Activated naive CD8-positive, alpha-beta T cell treated with anti-CD3 and anti-CD28 coated beads, Interleukin-2, amount 10 ng/mL, durations not matched to agents 7 days and 5 days (primary cell): ENCODE measurements around the gene PLEKHN1. TPM values are rescaled to one million over a fixed set of nuclear protein-coding genes. Genes with fewer than 3 reads are reported as not detected.

ENCODE experiments used
- ATAC-seq: fragments of 150-1000 bp; cut with Tn5 transposase; one replicate; pipeline ENCODE4 v1.10.0; 2021; ENCODE audit warnings: low read depth, moderate library complexity
- POLR2A ChIA-PET: fragments of 350-600 bp; sonication (Branson Sonifier 250); formaldehyde crosslinking; loops from one replicate; lab custom pipeline; 2021; ENCODE audit warnings: antibody characterized with exemption; lab: Charles Lee
- DNase-seq: peaks from one replicate; pipeline ENCODE4 v3.0.0; 2021
- H3K27ac Mint-ChIP-seq: one replicate; pipeline ENCODE4 v1.8.0; 2022; ENCODE audit warnings: mild to moderate bottlenecking, mixed read lengths
- H3K27me3 Mint-ChIP-seq: one replicate; pipeline ENCODE4 v1.8.0; 2022; ENCODE audit warnings: mild to moderate bottlenecking, moderate library complexity, mixed read lengths
- H3K36me3 Mint-ChIP-seq: one replicate; pipeline ENCODE4 v1.8.0; 2021; ENCODE audit warnings: mild to moderate bottlenecking, mixed read lengths
- H3K4me1 Mint-ChIP-seq: one replicate; pipeline ENCODE4 v1.8.0; 2021; ENCODE audit warnings: mixed read lengths
- H3K4me3 Mint-ChIP-seq: one replicate; pipeline ENCODE4 v1.8.0; 2022; ENCODE audit warnings: mild to moderate bottlenecking, moderate library complexity, mixed read lengths
- H3K9me3 Mint-ChIP-seq: one replicate; pipeline ENCODE4 v1.8.0; 2021; ENCODE audit warnings: mixed read lengths
- total RNA-seq, 2 experiments: library from RNA; stranded (reverse); gene quantifications; one replicate each; pipeline ENCODE4 v1.2.3, GENCODE V29; 2021

PLEKHN1 gene
- total RNA-seq, 2 experiments from 2014 or later = 3.0 to 4.8 TPM

- ATAC-seq (peak; percentile 27), DNase-seq (peak; percentile 77)
- H3K4me1 Mint-ChIP-seq = peaks cover 8% of the 10 kb centered on the region
- POLR2A ChIA-PET = interaction anchor here (0.9 to 1.0 kb wide), 2 partner anchors 18 to 39 kb away, joined by 3 to 6 read pairs; no protein-coding TSS in a partner anchor
- no peaks in the 10 kb centered on the region for H3K9me3 Mint-ChIP-seq
- H3K36me3 Mint-ChIP-seq = peaks cover 12% of the 10 kb centered on the region
- peak within 1 kb of the TSS; percentile 60 for H3K4me3 Mint-ChIP-seq
- H3K27me3 Mint-ChIP-seq = peaks cover 2% of the 10 kb centered on the region
- peak within 1 kb of the TSS; percentile 30 for H3K27ac Mint-ChIP-seq
Measured at GRCh38 chr1:1020000-1020404, 53.7 kb downstream of the PLEKHN1 start, which contains the start of gene AGRN. AGRN (plus strand) TSS chr1:1020120; CDS start chr1:1020173, 53 bp downstream.

DNA sequence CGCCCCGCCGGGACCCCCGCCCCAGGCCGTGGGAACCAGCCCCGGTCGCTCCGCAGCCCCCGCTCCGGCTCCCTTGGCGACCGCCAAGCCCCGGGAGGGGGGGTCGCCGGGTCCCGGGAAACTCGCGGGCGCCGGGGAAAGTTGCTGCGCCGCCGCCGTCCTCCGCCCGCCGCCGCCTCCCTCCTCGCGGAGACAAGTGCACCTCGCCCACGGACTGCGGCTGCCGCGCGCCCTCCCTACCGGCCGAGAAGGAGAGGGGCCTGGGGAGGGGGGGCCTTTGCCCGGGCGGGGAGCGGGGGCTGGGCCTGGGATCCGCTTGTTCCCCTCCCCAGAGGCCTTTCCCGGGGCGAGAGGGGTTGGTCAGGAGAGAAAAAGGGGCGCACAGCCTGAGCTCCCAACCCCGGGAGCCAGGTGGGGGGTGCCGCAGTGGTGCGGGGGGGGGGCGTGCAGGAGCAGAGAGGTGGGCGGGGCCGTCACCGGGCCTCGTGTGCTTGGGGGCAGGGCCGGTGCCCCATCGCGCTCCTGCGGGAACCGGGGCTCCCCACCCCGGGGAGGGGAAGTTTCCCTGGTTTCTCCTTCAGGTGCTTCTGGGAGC is 54.2 kb downstream of the PLEKHN1 start:
- peaks cover 9% of the 10 kb centered on the region for H3K36me3 Mint-ChIP-seq
- no peak for DNase-seq
- H3K4me3 Mint-ChIP-seq = peak overlapping the region; percentile 30

DNA sequence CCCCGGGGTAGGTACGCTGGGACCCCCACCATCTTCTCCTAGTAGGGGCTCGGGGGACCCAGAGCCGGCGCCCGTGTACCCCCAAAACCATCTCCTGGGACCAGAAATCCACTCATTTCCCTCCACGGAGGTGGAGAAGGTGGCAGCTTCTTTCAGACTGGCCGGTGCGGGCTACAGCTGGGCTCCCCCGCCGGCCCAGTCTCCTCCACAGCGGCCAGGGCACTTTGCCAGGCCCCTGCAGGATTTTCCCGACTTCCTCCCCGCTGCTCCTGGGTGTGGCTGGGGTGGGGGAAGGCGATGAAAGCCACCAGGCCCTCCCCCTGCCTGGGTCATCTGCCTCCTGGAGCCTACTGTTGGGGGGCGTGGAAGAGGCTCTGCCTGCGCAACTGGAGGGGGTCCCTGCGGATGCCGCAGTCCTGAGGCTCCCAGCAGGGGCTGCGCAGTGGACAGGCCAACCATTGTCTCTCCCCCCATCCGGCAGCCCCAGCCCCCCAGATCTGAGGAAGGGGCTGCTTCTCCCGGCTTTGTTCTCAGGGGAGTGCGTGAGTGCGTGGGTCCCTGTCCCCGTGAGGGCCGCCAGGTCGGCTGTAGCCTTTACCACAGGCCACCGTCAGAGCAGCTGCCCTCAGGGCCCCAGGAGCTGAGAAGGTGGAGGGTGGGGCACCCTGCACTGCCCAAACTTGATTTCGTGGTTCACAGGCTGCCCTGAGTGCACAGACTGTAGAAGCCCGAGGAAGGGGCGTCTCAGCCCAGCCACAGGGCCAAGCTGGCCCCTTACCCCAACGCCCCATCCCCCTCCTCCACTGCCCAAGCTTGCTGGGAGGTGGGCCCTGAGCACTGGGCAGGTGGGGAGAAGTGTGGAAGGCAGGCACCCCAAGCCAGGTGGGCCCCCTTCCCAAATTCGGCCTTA is 55.0 kb downstream of the PLEKHN1 start:
- H3K36me3 Mint-ChIP-seq = peaks cover 9% of the 10 kb centered on the region

More for the DNA sequence above, 54.2 kb downstream of the PLEKHN1 start:
- POLR2A ChIA-PET = no interaction called here
- Mint-ChIP-seq H3K4me1 (peaks cover 6% of the 10 kb centered on the region), H3K27me3 (peaks cover 2% of the 10 kb centered on the region), H3K9me3 (no peaks in the 10 kb centered on the region), H3K27ac (no peak overlapping the region)
- ATAC-seq = no peak

GRCh38 chr1:1021920-1022259 is 55.6 kb downstream of the PLEKHN1 start:
- H3K4me3 Mint-ChIP-seq = no peak overlapping the region

More for the DNA sequence above, 55.0 kb downstream of the PLEKHN1 start:
- peaks cover 6% of the 10 kb centered on the region for H3K4me1 Mint-ChIP-seq
- peaks cover 2% of the 10 kb centered on the region for H3K27me3 Mint-ChIP-seq
- no peak for DNase-seq
- H3K9me3 Mint-ChIP-seq = no peaks in the 10 kb centered on the region
- H3K27ac Mint-ChIP-seq = no peak overlapping the region
- H3K4me3 Mint-ChIP-seq = peak overlapping the region; percentile 47
- ATAC-seq = no peak
- POLR2A ChIA-PET = interaction anchor here (1.0 to 1.2 kb wide), 2 partner anchors 8 to 44 kb away, joined by 3 to 4 read pairs; partner anchors contain the start of gene ISG15

GRCh38 chr1:1022302-1023009 is 56.2 kb downstream of the PLEKHN1 start:
- no peak for DNase-seq
- peaks cover under 1% of the 10 kb centered on the region for H3K36me3 Mint-ChIP-seq
- H3K9me3 Mint-ChIP-seq = no peaks in the 10 kb centered on the region
- H3K4me1 Mint-ChIP-seq = peaks cover 1% of the 10 kb centered on the region
- POLR2A ChIA-PET = interaction anchor here (0.7 to 1.2 kb wide), 3 partner anchors 9 to 353 kb away, joined by 3 to 4 read pairs (median 3); partner anchors contain the start of genes AURKAIP1 and ISG15
- peaks cover 2% of the 10 kb centered on the region for H3K27me3 Mint-ChIP-seq
- no peak overlapping the region for H3K27ac Mint-ChIP-seq
- peak overlapping the region; percentile 1 for H3K4me3 Mint-ChIP-seq
- ATAC-seq = no peak

More at GRCh38 chr1:1021920-1022259, 55.6 kb downstream of the PLEKHN1 start:
- H3K27ac Mint-ChIP-seq = no peak overlapping the region
- POLR2A ChIA-PET = interaction anchor here (0.7 to 1.2 kb wide), 3 partner anchors 8 to 353 kb away, joined by 3 to 4 read pairs (median 3); partner anchors contain the start of genes AURKAIP1 and ISG15
- H3K4me1 Mint-ChIP-seq = peaks cover 6% of the 10 kb centered on the region
- no peaks in the 10 kb centered on the region for H3K9me3 Mint-ChIP-seq
- DNase-seq (no peak), ATAC-seq (no peak)
- H3K36me3 Mint-ChIP-seq = peaks cover 7% of the 10 kb centered on the region
- peaks cover 2% of the 10 kb centered on the region for H3K27me3 Mint-ChIP-seq

DNA sequence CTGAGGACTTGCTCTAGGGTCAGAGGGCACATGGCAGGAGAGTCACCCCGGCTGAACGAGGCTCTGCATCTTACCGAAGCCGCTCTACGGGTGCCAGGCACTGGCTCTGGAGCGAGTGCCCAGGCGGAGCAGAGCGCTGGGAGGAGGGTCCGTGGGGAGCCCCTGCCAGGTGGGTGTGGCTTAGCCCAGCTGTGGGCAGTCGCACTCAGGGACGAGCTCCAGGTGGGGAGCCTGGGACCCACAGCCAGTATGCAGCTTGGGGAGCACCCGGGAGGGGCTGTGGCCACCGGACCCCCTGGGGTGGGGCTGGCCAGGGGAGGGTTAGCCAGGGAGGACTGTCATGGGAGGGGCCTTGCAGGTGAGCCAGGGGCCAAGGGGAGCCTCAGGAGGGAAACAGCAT is 57.4 kb downstream of the PLEKHN1 start:
- Mint-ChIP-seq H3K27me3 (peaks cover 2% of the 10 kb centered on the region), H3K4me1 (no peaks in the 10 kb centered on the region), H3K9me3 (no peaks in the 10 kb centered on the region), H3K27ac (no peak overlapping the region), H3K4me3 (no peak overlapping the region), H3K36me3 (no peaks in the 10 kb centered on the region)
- ATAC-seq = no peak
- POLR2A ChIA-PET = no interaction called here
- DNase-seq = no peak

- Mint-ChIP-seq H3K9me3 (no peaks in the 10 kb centered on the region), H3K27ac (no peak overlapping the region), H3K36me3 (no peaks in the 10 kb centered on the region), H3K27me3 (peaks cover 2% of the 10 kb centered on the region), H3K4me1 (no peaks in the 10 kb centered on the region), H3K4me3 (no peak overlapping the region)
- no peak for ATAC-seq
- POLR2A ChIA-PET = no interaction called here
- DNase-seq = no peak
Measured at GRCh38 chr1:1024149-1024770, 58.0 kb downstream of the PLEKHN1 start.

- POLR2A ChIA-PET = no interaction called here
- no peak overlapping the region for H3K4me3 Mint-ChIP-seq
- no peak for ATAC-seq
- no peak overlapping the region for H3K27ac Mint-ChIP-seq
- no peaks in the 10 kb centered on the region for H3K36me3 Mint-ChIP-seq
- no peaks in the 10 kb centered on the region for H3K4me1 Mint-ChIP-seq
- DNase-seq = no peak
- peaks cover 2% of the 10 kb centered on the region for H3K27me3 Mint-ChIP-seq
- no peaks in the 10 kb centered on the region for H3K9me3 Mint-ChIP-seq
Measured at GRCh38 chr1:1024771-1025699, 58.8 kb downstream of the PLEKHN1 start.

Other genes with a start within 250 kb of the PLEKHN1 start
- gene SAMD11, start 42.6 kb upstream of the PLEKHN1 start, total RNA-seq = under 1 TPM in 1 of 2 experiments, not detected in 1; 0.22 TPM
- 10 to 100 TPM; 63.0 to 63.4 TPM for gene NOC2L, start 7.2 kb upstream of the PLEKHN1 start, total RNA-seq
- gene KLHL17, start 5.9 kb upstream of the PLEKHN1 start, total RNA-seq = 10 to 100 TPM; 35.3 to 35.4 TPM
- not detected for gene PERM1, start 15.6 kb downstream of the PLEKHN1 start, total RNA-seq
- 1 to 10 TPM in 1 of 2 experiments, under 1 TPM in 1; 0.60 to 1.1 TPM for gene HES4, start 33.6 kb downstream of the PLEKHN1 start, total RNA-seq
- 100 to 1,000 TPM; 425 to 457 TPM for gene ISG15, start 47.0 kb downstream of the PLEKHN1 start, total RNA-seq
- 10 to 100 TPM; 18.8 to 19.3 TPM for gene AGRN, start 53.6 kb downstream of the PLEKHN1 start, total RNA-seq
- gene RNF223, start 107.8 kb downstream of the PLEKHN1 start, total RNA-seq = not detected
- gene C1orf159, start 149.6 kb downstream of the PLEKHN1 start, total RNA-seq = 10 to 100 TPM; 22.7 to 23.0 TPM
- gene TTLL10, start 207.4 kb downstream of the PLEKHN1 start, total RNA-seq = not detected
- gene TNFRSF18, start 240.1 kb downstream of the PLEKHN1 start, total RNA-seq = 10 to 100 TPM; 11.4 to 15.0 TPM
- 1 to 10 TPM; 2.4 to 3.1 TPM for gene TNFRSF4, start 247.7 kb downstream of the PLEKHN1 start, total RNA-seq